Esophagus squamous epithelium (tissue), 4 donors: Measurements from ENCODE around the gene METTL16.

Experiments
- CTCF ChIP-seq, 6 experiments: fragments of 450-650 bp in 4 of 6; fragments of 200-600 bp in 2 of 6; sonication (generic) in 2 of 6; IDR thresholded peaks; one replicate each; pipeline ENCODE4 v1.5.1; 2016 to 2019; ENCODE audit warnings: antibody characterized with exemption in 6 of 6, mild to moderate bottlenecking in 4 of 6, moderate library complexity in 4 of 6
- POLR2A ChIP-seq, 4 donors: fragments of 450-650 bp; IDR thresholded peaks; one replicate each; pipeline ENCODE4 v1.6.1; 2017; ENCODE audit warnings: antibody characterized with exemption in 4 of 4, mild to moderate bottlenecking in 4 of 4, moderate library complexity in 3 of 4

- TF ChIP-seq CTCF (IDR thresholded peaks at IDR 0.05): no peak
- no peak for TF ChIP-seq POLR2A (IDR thresholded peaks at IDR 0.05)
Observed at GRCh38 chr17:2379489-2380225, 132.0 kb downstream of the METTL16 start.
